ENCODE data around the gene HSF4. TPM values are rescaled to one million over a fixed set of nuclear protein-coding genes. Genes with fewer than 3 reads are reported as not detected.

Gene HSF4
- total RNA-seq, 3 donors from 2014 or later: 26.0 to 113 (median 64.4) TPM

DNA sequence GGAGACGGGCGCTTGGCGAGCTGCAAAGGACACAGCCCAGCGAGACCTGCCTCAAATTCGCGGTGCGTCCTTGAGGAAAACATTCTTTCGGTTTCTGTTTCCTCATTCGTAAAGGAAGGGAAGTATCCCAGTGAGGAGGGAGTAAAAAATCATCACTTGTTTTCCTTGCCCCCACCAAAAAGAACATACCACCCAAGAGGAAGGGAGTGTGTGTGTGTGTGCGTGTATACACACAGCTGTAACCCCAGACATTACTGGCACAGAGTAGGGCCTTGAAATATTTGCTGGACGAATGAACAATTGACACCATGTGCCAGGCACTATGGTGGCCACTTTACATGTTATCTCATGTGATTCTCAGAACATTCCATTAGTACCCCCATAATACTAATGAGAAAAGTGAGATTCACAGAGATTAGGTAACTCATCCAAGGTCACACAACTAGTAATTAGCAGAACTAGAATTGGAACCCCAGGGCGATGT, 21.1 kb downstream of the HSF4 start:
- ATAC-seq: no peak
- Histone ChIP-seq H3K9me3 (no peaks in the 10 kb centered on the region), H3K36me3 (ENCODE audit: low read depth) (no peaks in the 10 kb centered on the region), H3K4me1 (ENCODE audit: low read depth) (peaks cover 22% of the 10 kb centered on the region), H3K4me3 (no peak overlapping the region)
- intact Hi-C loops (cut with DNase I, micrococcal nuclease): loop anchor here in 1 of 2 donors (10.0 kb wide), 1 partner anchor 211 kb away; no protein-coding TSS in a partner anchor
- DNase-seq: no peak
- TF ChIP-seq, protein P1, sequence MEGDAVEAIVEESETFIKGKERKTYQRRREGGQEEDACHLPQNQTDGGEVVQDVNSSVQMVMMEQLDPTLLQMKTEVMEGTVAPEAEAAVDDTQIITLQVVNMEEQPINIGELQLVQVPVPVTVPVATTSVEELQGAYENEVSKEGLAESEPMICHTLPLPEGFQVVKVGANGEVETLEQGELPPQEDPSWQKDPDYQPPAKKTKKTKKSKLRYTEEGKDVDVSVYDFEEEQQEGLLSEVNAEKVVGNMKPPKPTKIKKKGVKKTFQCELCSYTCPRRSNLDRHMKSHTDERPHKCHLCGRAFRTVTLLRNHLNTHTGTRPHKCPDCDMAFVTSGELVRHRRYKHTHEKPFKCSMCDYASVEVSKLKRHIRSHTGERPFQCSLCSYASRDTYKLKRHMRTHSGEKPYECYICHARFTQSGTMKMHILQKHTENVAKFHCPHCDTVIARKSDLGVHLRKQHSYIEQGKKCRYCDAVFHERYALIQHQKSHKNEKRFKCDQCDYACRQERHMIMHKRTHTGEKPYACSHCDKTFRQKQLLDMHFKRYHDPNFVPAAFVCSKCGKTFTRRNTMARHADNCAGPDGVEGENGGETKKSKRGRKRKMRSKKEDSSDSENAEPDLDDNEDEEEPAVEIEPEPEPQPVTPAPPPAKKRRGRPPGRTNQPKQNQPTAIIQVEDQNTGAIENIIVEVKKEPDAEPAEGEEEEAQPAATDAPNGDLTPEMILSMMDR (IDR thresholded peaks at IDR 0.05): no peak

DNA sequence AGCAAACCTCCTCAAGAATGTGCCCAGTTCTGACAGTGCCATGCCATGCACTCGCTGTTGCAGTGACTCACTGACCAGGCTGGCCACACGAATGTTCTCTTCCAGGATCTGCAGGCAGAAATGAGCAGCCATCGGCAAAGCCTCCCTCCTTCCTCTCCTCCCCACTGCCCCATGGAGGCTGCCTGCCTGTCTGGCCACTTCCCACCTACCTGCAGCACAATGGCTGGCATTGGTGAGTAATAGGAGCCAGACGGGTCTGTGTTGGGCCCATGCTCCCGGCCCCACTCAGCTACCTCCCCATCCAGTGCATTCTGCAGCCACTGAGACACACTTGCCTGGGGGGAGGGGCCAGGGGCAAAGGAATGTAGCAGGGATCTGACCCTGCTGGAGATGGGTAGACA, 22.0 kb downstream of the HSF4 start:
- no peaks in the 10 kb centered on the region for H3K9me3 ChIP-seq
- TF ChIP-seq, protein P1 (IDR thresholded peaks at IDR 0.05): no peak
- ATAC-seq (no peak), DNase-seq (no peak)
- H3K4me3 ChIP-seq: no peak overlapping the region
- intact Hi-C loops (cut with DNase I, micrococcal nuclease): loop anchor here in 1 of 2 donors (10.0 kb wide), 1 partner anchor 212 kb away; no protein-coding TSS in a partner anchor
- H3K36me3 ChIP-seq (ENCODE audit: low read depth): no peaks in the 10 kb centered on the region
- peaks cover 25% of the 10 kb centered on the region for H3K4me1 ChIP-seq (ENCODE audit: low read depth)

DNA sequence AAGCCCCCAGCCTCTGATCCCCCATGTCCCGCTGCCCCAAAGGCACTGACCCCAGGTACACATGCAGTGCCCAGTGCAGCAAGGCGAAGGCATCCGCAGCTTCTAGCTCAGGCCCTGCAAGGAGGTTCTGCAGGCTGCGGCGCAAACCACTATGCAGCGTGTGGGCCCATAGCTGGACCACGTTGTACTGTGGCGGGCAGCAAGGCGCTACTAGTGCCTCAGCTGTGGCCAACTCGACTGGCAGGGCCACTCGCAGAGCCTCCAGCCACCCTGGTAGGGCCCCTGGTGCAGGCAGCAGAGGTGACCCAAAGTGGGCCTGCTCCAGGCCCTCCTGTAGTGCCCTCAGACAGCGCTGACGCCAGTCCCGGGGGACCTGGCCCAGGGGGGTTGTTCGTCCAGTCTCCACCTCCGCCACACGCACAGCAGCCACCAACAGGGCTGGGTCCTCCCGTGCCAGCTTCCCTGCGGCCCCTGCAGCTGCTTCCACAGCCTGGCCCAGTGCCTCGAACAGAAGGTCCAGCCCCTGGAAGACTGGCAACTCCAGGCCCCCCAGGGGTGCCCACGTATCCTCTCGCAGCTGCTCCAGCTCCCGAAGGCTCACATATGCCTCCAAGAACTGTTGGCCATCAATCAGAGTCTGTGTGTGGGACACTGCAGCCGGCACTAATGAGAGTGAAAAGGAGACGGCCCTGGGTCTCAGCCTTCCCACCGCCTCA, 22.8 kb downstream of the HSF4 start:
- ATAC-seq (no peak), DNase-seq (no peak)
- TF ChIP-seq, protein P1 (IDR thresholded peaks at IDR 0.05): no peak
- Histone ChIP-seq H3K36me3 (ENCODE audit: low read depth) (no peaks in the 10 kb centered on the region), H3K9me3 (no peaks in the 10 kb centered on the region), H3K4me3 (no peak overlapping the region), H3K4me1 (ENCODE audit: low read depth) (peaks cover 28% of the 10 kb centered on the region)
- intact Hi-C loops (cut with DNase I, micrococcal nuclease): loop anchor here in 1 of 2 donors (10.0 kb wide), 1 partner anchor 213 kb away; no protein-coding TSS in a partner anchor

DNA sequence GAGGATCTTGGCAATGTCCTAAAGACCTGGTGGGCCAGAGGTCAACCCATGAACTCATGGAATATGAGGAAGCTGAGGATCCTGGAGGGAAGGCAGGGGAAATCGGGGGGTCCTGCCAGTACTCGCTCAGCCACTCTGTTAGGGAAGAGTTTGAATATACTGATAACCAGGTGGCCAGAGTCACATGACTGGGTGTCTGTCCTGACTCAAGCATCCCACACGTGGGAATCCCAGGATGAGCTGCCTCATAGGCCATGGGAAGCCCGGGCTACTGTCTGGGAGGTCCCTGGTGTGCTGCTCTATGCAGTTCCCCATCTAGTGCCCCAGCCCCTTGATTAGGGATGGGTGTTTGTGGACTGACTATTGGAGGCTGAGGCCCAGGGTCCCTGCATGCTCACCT, 23.8 kb downstream of the HSF4 start:
- H3K36me3 ChIP-seq (ENCODE audit: low read depth): no peaks in the 10 kb centered on the region
- H3K4me1 ChIP-seq (ENCODE audit: low read depth): peaks cover 33% of the 10 kb centered on the region
- DNase-seq (no peak), ATAC-seq (no peak)
- TF ChIP-seq, protein P1 (IDR thresholded peaks at IDR 0.05): no peak
- intact Hi-C loops (cut with DNase I, micrococcal nuclease): loop anchor here in 1 of 2 donors (10.0 kb wide), 1 partner anchor 214 kb away; no protein-coding TSS in a partner anchor
- no peak overlapping the region for H3K4me3 ChIP-seq
- no peaks in the 10 kb centered on the region for H3K9me3 ChIP-seq

DNA sequence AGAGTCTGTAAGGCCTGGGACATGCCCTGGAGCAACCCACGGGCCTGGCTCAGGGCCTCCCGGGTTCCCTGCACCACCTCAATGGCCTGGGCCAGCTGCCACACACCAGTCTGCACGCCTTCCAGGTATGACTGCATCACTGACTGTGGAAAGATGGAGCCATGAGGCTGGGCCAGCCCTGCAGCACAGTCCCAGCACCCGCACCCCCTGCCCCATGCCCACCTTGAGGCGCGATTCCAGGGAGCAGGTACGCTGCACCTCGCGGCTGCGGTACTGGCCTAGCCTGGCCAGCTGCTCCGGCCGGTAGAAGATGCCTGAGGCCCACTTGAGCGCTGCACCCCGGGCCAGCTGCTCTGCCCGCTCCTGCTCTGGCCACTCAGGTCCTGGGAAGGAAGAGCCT, 24.3 kb downstream of the HSF4 start:
- DNase-seq (no peak), ATAC-seq (no peak)
- peaks cover 34% of the 10 kb centered on the region for H3K4me1 ChIP-seq (ENCODE audit: low read depth)
- no peaks in the 10 kb centered on the region for H3K9me3 ChIP-seq
- no peak overlapping the region for H3K4me3 ChIP-seq
- TF ChIP-seq, protein P1 (IDR thresholded peaks at IDR 0.05): no peak
- no peaks in the 10 kb centered on the region for H3K36me3 ChIP-seq (ENCODE audit: low read depth)
- intact Hi-C loops (cut with DNase I, micrococcal nuclease): loop anchor here in 1 of 2 donors (10.0 kb wide), 1 partner anchor 214 kb away; no protein-coding TSS in a partner anchor

All from mucosa of descending colon (tissue), 3 donors.